ENCODE data around the gene RPS2.

Gene RPS2

DNA sequence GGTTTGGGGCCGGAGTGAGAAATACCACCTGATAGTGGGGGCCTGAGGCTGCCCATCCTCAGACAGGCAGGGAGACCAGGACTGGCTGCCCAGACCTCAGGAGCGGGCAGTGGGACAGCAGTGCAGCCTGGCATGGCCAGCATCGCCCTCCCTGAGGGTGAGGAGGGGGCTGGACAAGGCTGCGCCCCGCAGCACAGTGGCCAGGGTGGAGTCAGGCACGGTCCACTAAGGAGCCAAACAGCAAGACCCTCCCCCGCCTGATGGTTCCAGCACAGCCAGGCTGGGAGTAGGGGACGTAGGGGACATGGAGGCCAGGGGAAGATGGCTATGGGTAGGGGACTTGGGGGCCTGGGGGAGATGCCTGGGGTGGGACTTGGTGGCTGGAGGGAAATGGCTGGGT, 41.7 kb upstream of the RPS2 start:
- no peak overlapping the region for H3K4me2 ChIP-seq (ENCODE audit: low read length)
- no peak overlapping the region for H3K4me3 ChIP-seq (ENCODE audit: low read length)
- H4K20me1 ChIP-seq (ENCODE audit: insufficient read depth, low read length), result peaks cover 60% of the 10 kb centered on the region
- no peak overlapping the region for H2AFZ ChIP-seq (ENCODE audit: low read depth, low read length)
- TF ChIP-seq, protein P1, sequence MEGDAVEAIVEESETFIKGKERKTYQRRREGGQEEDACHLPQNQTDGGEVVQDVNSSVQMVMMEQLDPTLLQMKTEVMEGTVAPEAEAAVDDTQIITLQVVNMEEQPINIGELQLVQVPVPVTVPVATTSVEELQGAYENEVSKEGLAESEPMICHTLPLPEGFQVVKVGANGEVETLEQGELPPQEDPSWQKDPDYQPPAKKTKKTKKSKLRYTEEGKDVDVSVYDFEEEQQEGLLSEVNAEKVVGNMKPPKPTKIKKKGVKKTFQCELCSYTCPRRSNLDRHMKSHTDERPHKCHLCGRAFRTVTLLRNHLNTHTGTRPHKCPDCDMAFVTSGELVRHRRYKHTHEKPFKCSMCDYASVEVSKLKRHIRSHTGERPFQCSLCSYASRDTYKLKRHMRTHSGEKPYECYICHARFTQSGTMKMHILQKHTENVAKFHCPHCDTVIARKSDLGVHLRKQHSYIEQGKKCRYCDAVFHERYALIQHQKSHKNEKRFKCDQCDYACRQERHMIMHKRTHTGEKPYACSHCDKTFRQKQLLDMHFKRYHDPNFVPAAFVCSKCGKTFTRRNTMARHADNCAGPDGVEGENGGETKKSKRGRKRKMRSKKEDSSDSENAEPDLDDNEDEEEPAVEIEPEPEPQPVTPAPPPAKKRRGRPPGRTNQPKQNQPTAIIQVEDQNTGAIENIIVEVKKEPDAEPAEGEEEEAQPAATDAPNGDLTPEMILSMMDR (IDR thresholded peaks at IDR 0.05; ENCODE audit: low read depth, low read length), result no peak
- no peak for TF ChIP-seq EZH2phosphoT487 (IDR thresholded peaks at IDR 0.05; ENCODE audit: low read depth)
- no peak overlapping the region for H3K27ac ChIP-seq (ENCODE audit: low read length)
- no peaks in the 10 kb centered on the region for H3K9me3 ChIP-seq (ENCODE audit: insufficient read depth, low read length)
- peaks cover 80% of the 10 kb centered on the region for H3K79me2 ChIP-seq (ENCODE audit: low read length)
- H3K9ac ChIP-seq (ENCODE audit: low read length), result no peak overlapping the region
- H3K27me3 ChIP-seq (ENCODE audit: low read depth, low read length), result no peaks in the 10 kb centered on the region
- peaks cover 33% of the 10 kb centered on the region for H3K36me3 ChIP-seq (replicated peaks; ENCODE audit: low read depth, low read length)
- peaks cover 29% of the 10 kb centered on the region for H3K4me1 ChIP-seq (ENCODE audit: low read length)

DNA sequence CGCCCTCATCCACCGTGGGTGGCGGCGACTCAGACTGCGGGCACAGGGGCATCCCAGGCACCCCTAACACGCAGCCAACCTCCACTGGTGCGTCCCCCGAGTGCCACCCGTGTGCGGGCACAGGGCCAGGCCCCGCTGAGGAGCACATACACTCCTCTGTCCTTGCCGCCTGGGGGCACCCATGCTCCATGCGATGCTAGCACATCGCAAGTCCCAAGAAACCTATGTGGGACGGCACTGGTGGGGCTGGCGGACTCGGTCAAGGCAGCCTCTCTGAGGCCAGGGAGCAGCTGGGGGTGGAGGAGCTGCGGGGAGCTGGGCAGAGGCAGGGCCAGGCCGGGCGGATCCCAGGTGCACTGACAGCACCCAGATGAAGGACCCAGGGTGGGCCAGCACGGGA, 41.0 kb upstream of the RPS2 start:
- no peak overlapping the region for H2AFZ ChIP-seq (ENCODE audit: low read depth, low read length)
- H3K27me3 ChIP-seq (ENCODE audit: low read depth, low read length), result no peaks in the 10 kb centered on the region
- H4K20me1 ChIP-seq (ENCODE audit: insufficient read depth, low read length), result peaks cover 60% of the 10 kb centered on the region
- TF ChIP-seq, protein P1 (IDR thresholded peaks at IDR 0.05; ENCODE audit: low read depth, low read length), result peak; percentile 20
- no peak for TF ChIP-seq EZH2phosphoT487 (IDR thresholded peaks at IDR 0.05; ENCODE audit: low read depth)
- H3K4me3 ChIP-seq (ENCODE audit: low read length), result no peak overlapping the region
- H3K27ac ChIP-seq (ENCODE audit: low read length), result no peak overlapping the region
- peaks cover 26% of the 10 kb centered on the region for H3K4me1 ChIP-seq (ENCODE audit: low read length)
- H3K4me2 ChIP-seq (ENCODE audit: low read length), result no peak overlapping the region
- no peak overlapping the region for H3K9ac ChIP-seq (ENCODE audit: low read length)
- peaks cover 39% of the 10 kb centered on the region for H3K36me3 ChIP-seq (replicated peaks; ENCODE audit: low read depth, low read length)
- no peaks in the 10 kb centered on the region for H3K9me3 ChIP-seq (ENCODE audit: insufficient read depth, low read length)
- H3K79me2 ChIP-seq (ENCODE audit: low read length), result peaks cover 78% of the 10 kb centered on the region

DNA sequence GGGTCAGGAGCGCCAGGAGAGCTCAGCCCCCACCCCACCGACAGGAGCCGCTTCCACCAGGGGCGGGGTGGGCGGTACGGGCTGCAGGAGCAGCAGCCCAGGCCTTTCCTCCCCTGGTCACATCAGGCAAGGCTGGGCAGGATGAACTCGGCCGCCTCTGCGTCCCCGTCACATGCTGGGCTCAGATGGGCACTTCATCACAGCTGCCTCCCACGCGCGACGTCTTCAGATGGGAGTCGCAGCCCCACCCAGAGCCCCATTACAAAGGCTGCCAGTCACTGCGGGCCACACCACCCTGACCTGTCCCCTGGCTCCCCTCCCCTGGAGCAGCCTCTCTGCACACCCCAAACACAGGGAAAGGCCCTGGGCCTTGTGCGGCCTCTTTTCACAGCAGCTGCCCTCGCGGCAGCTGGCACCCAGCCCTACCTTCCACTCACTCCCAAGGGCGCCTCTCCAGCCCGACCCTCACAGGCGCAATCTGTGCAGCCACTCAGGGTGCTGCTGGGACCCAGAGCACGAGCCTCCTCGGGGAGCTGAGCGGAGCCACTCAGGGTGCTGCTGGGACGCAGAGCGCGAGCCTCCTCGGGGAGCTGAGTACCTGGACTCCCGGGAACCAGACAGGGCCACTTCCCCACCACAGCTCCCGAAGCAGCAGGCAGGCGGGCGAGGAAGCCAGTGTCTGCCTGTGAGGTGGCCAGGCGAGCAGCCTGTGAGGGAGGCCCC, 40.3 kb upstream of the RPS2 start:
- H3K4me1 ChIP-seq (ENCODE audit: low read length), result peaks cover 22% of the 10 kb centered on the region
- no peak overlapping the region for H3K9ac ChIP-seq (ENCODE audit: low read length)
- TF ChIP-seq EZH2phosphoT487 (IDR thresholded peaks at IDR 0.05; ENCODE audit: low read depth), result no peak
- TF ChIP-seq, protein P1 (IDR thresholded peaks at IDR 0.05; ENCODE audit: low read depth, low read length), result no peak
- H2AFZ ChIP-seq (ENCODE audit: low read depth, low read length), result no peak overlapping the region
- H3K4me2 ChIP-seq (ENCODE audit: low read length), result no peak overlapping the region
- no peak overlapping the region for H3K27ac ChIP-seq (ENCODE audit: low read length)
- H3K36me3 ChIP-seq (replicated peaks; ENCODE audit: low read depth, low read length), result peaks cover 39% of the 10 kb centered on the region
- no peaks in the 10 kb centered on the region for H3K9me3 ChIP-seq (ENCODE audit: insufficient read depth, low read length)
- H3K27me3 ChIP-seq (ENCODE audit: low read depth, low read length), result no peaks in the 10 kb centered on the region
- peaks cover 60% of the 10 kb centered on the region for H4K20me1 ChIP-seq (ENCODE audit: insufficient read depth, low read length)
- no peak overlapping the region for H3K4me3 ChIP-seq (ENCODE audit: low read length)
- peaks cover 71% of the 10 kb centered on the region for H3K79me2 ChIP-seq (ENCODE audit: low read length)

DNA sequence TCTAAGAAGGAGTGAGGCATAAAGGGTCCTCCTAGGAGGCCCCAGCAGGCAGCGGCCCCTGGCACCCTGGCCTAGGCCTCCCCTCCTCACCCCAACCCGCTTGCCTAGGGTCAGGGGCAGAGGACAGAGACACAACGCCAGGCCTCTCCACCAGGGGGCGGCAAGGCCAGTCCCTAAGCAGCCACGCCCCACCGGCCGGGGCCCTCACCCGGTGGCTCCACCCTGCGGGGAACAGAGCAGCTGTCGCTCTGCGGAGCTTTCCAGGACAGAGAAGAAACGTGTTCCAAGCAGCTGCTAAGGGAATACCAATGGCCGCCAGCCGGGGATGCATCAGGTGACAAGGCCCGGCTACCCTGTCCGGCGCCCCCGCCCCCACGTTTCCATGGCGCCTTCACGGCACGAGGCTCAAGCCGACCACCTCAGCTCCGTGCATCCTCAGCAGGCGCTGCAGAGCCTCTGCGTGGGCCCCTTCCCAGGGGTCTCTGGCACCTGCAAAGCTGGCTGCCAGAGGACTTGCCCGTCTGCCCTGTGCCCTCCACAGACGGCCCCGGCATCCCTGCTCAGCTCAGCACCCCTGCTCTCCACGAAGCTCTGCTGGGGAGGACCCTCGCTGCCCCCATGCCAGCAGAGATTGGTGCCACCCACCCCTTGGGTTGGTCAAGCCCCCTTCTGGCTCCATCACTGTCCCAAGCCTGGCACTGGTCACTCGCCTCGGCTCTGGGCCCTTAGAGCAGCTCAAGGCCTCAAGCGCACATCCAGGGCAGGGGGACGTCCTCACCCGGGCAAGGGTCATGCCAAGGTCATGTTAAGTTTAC, 39.4 kb upstream of the RPS2 start:
- Histone ChIP-seq H3K36me3 (replicated peaks; ENCODE audit: low read depth, low read length) (peaks cover 42% of the 10 kb centered on the region), H3K9me3 (ENCODE audit: insufficient read depth, low read length) (no peaks in the 10 kb centered on the region), H3K4me1 (ENCODE audit: low read length) (peaks cover 22% of the 10 kb centered on the region), H3K4me3 (ENCODE audit: low read length) (no peak overlapping the region), H2AFZ (ENCODE audit: low read depth, low read length) (no peak overlapping the region), H4K20me1 (ENCODE audit: insufficient read depth, low read length) (peaks cover 60% of the 10 kb centered on the region), H3K27me3 (ENCODE audit: low read depth, low read length) (no peaks in the 10 kb centered on the region), H3K9ac (ENCODE audit: low read length) (no peak overlapping the region), H3K4me2 (ENCODE audit: low read length) (peak overlapping the region; percentile 46), H3K27ac (ENCODE audit: low read length) (no peak overlapping the region), H3K79me2 (ENCODE audit: low read length) (peaks cover 63% of the 10 kb centered on the region)
- TF ChIP-seq EZH2phosphoT487 (IDR thresholded peaks at IDR 0.05; ENCODE audit: low read depth), result no peak
- TF ChIP-seq, protein P1 (IDR thresholded peaks at IDR 0.05; ENCODE audit: low read depth, low read length), result peak; percentile 87
